Uterus (tissue), 2 donors: ENCODE data around the gene CTBP1.

Experiments used
- CTCF ChIP-seq, 4 experiments: fragments of 200-600 bp in 2 of 4; fragments of 450-650 bp in 2 of 4; sonication (generic) in 2 of 4; IDR thresholded peaks; one replicate each; pipeline ENCODE4 v1.5.1; 2016 to 2019; ENCODE audit warnings: antibody characterized with exemption in 4 of 4, mild to moderate bottlenecking in 2 of 4, moderate library complexity in 1 of 4
- POLR2A ChIP-seq, 2 donors: fragments of 450-650 bp; IDR thresholded peaks; one replicate each; pipeline ENCODE4 v1.6.1; 2016; ENCODE audit warnings: antibody characterized with exemption in 2 of 2, mild to moderate bottlenecking in 1 of 2, moderate library complexity in 1 of 2

- TF ChIP-seq CTCF (IDR thresholded peaks at IDR 0.05) (no peak), POLR2A (IDR thresholded peaks at IDR 0.05) (peak in 1 of 2 donors; percentile 18)
Measured at GRCh38 chr4:1201851-1202525, 46.9 kb downstream of the CTBP1 start.
